Raji (cell line): ENCODE data around the gene OR52B6.

Experiments
- POLR2A ChIP-seq: IDR thresholded peaks from 2 replicates; pipeline ENCODE4 v1.6.1; 2011; ENCODE audit warnings: low read depth, low read length, control low read depth; ENCODE audit not compliant: insufficient read depth

The OR52B6 gene

DNA sequence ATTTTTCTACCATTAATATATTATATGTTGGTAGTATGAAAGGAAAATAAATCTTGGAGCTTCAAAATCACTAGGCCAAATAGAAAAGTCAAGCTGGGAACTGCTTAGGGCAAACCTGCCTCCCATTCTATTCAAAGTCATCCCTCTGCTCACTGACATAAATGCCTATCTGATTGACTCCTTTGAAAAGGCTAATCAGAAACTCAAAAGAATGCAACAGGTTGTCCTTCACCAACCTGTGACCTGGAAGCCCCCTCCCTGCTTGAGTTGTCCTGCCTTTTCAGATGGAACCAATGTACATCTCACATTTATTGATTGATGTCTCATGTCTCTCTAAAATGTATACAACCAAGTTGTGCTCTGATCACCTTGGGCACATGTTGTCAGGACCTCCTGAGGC is 40.9 kb downstream of the OR52B6 start:
- no peak for TF ChIP-seq POLR2A

DNA sequence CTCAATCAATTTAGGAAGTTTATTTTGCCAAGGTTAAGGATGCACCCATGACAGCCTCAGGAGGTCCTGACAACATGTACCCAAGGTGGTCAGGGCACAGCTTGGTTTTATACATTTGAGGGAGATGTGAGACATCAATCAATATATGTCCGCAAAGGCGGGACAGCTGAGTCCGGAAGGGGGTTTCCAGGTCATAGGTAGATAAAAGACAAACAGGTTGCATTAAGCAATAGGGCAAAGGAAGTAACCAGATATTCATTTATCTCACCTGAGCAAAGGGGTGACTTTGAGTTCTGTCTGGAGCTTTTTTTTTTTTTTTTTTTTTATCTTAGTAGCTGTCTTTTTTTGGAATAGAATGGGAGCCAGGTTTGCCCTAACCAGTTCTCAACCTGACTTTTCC is 42.1 kb downstream of the OR52B6 start:
- TF ChIP-seq POLR2A = no peak

DNA sequence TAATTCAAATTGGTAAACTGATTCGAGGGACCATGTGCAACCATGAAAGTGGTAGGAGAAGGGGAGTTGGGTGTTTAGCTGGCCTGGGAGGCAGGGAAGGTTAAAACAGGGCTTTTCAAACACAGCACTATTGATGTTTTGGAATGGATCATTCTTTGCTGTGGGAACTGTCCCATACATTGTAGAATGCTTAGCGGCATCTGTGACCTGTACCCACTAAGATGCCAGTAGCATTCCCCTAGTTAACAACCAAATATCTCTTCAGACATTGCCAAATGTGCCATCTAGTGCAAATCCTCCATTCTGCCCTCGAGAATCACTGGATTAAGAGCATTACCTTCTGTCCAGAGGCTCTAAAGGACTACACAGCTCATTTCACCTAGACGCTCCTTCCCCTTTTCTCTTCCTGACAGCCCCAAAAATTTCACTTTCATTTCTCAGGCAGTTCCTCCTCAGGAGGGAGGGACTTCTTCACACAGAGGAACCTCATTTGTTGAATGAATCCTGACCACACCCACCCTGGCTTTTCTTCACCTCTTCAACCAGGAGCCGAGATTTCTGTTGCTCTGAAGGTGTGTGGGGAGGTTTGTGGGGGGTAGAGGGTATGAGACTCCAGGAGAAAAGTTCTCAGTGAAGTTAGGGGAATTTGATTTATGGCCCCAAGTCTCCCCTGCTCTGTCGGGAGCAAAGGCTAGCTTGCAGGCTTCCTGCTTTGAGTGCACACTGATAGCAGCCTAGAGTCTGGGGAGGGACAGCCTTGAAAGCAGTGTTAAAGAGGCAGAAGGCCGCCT is 44.0 kb downstream of the OR52B6 start, which contains the start of gene TRIM34:
TSS of gene TRIM34 (plus strand) at position 513 of the 791 bp plus-strand sequence. CDS start 7,331 bp downstream, outside the sequence.
- TF ChIP-seq POLR2A = peak; percentile 38; the same call in 1 of the 2 replicates

DNA sequence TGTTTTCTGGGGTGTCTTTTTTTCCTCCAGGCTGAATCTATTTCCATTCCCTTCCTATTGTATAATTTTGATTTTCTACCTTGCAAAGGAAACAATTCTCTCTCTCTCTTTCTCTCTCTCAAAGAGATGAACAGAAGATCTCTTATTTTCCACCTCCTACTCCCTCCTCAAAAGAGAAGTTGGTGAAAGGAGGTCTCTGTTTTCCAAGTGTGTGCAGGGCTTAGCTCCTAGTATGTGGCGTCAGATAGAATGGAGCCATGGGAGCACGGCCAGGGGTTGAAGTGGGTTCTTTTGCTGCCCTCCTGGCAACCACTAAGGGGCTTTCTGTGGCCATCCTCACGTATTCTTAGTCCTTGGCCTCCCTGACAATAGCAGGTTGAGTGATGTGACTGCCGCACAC is 44.6 kb downstream of the OR52B6 start:
- TF ChIP-seq POLR2A = no peak

DNA sequence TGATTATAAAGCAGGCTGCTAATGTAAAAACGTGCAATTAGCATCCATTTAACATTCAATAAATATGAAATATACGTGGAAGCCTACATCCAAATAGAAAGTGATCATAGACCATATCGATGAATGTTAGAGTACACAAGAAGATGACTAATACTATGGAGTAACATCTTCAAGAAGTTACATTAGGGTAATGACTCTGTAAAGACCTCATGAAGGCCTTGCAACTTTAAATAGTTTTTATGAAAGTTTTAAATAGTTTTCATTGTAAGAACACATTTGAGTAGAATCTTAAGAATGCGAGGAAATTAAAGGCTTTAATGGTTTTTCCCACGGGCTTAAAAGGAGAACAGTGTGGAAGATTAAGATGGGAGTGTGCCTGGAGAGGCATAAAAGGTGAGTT is 45.5 kb downstream of the OR52B6 start:
- no peak for TF ChIP-seq POLR2A

DNA sequence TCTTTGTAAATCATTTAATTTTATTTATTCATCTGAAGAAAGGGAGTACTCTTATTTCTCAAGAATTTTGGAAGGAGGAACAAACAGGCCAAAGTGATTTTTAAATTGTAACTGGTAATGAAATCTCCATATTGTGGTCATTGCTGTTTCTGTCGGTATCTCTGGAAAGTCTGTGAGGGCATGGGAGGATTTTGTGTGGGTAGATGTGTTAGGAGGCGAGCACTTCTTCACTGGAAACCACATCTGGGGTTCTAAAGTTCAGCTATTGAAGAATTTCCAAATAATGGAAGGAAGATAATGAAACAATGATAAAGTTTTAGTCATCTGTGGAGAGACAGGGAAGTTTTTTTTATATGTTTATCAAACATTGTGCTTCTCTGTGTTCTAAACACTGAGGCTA is 50.7 kb downstream of the OR52B6 start:
- no peak for TF ChIP-seq POLR2A
